ENCODE data around the gene TOP3A.

DNA sequence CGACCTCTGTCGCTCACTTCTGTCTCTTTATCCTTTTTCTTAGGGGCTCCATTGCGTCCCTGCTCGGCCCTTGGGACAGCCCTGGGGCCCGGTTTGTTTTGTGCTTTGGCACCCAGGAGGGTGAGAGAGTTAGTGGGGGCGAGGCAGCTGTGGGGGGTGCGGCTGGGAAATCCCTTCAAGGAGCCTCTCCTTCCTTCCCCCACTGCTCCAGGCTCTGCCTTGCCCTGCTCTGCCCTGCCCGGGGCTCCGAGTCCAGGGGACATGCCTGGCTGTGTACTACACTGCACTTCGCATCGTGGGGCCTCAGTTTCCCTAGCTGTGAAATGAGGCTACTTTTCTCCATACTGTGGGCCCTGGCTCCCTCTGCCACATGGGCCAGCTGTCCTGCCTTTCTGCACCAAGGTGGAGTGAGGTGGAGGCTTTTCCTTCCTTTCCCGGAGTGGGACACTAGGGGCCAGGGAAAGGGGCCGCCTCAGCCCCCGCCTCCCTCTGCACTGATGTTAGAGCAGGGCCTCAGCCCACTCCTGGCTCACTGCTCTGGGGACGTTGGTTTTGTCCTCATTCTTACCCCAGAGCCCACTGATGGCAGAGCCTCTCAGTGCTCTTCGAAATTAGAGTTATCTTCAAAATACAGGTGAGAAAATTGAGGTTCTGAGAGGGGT, 88.4 kb downstream of the TOP3A start:
- TF ChIP-seq, protein P1, sequence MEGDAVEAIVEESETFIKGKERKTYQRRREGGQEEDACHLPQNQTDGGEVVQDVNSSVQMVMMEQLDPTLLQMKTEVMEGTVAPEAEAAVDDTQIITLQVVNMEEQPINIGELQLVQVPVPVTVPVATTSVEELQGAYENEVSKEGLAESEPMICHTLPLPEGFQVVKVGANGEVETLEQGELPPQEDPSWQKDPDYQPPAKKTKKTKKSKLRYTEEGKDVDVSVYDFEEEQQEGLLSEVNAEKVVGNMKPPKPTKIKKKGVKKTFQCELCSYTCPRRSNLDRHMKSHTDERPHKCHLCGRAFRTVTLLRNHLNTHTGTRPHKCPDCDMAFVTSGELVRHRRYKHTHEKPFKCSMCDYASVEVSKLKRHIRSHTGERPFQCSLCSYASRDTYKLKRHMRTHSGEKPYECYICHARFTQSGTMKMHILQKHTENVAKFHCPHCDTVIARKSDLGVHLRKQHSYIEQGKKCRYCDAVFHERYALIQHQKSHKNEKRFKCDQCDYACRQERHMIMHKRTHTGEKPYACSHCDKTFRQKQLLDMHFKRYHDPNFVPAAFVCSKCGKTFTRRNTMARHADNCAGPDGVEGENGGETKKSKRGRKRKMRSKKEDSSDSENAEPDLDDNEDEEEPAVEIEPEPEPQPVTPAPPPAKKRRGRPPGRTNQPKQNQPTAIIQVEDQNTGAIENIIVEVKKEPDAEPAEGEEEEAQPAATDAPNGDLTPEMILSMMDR (IDR thresholded peaks at IDR 0.05): no peak
- no peak for TF ChIP-seq EP300 (IDR thresholded peaks at IDR 0.05)
- TF ChIP-seq POLR2AphosphoS5 (IDR thresholded peaks at IDR 0.05): no peak
- no peak for TF ChIP-seq POLR2A (IDR thresholded peaks at IDR 0.05)
